Activated naive CD8-positive, alpha-beta T cell (primary cell): ENCODE data around the gene DPP6.

Experiments
- H3K27ac Mint-ChIP-seq: one replicate; pipeline ENCODE4 v1.8.0; 2021; ENCODE audit warnings: mixed read lengths
- H3K27me3 Mint-ChIP-seq: one replicate; pipeline ENCODE4 v1.8.0; 2021; ENCODE audit warnings: mixed read lengths
- H3K36me3 Mint-ChIP-seq: one replicate; pipeline ENCODE4 v1.8.0; 2021; ENCODE audit warnings: mixed read lengths
- H3K4me1 Mint-ChIP-seq: one replicate; pipeline ENCODE4 v1.8.0; 2021; ENCODE audit warnings: low read depth, mixed read lengths
- H3K4me3 Mint-ChIP-seq: one replicate; pipeline ENCODE4 v1.8.0; 2021; ENCODE audit warnings: mild to moderate bottlenecking, mixed read lengths
- H3K9me3 Mint-ChIP-seq: one replicate; pipeline ENCODE4 v1.8.0; 2021; ENCODE audit warnings: low read depth, mixed read lengths

Gene DPP6

DNA sequence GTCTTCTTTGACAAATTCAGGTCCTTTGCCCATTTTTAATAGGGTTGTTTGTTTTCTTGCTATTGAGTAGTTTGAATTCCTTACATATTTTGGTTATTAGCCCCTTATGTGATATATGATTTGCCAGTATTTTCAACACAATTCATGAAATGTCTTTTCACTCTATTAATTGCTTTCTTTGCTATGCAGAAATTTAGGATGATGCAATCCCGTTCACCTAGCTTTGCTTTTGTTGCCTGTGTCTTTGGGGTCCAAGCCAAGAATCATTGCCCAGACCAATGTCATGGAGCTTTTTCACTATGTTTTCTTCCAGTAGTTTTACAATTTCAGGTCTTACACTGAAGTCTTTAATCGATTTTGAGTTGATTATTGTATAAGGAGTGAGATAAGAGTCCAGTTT is 796.3 kb downstream of the DPP6 start:
- H3K27ac Mint-ChIP-seq: no peak overlapping the region
- no peak overlapping the region for H3K4me3 Mint-ChIP-seq
- H3K36me3 Mint-ChIP-seq: peaks cover 2% of the 10 kb centered on the region
- H3K27me3 Mint-ChIP-seq: peaks cover 18% of the 10 kb centered on the region
- H3K9me3 Mint-ChIP-seq: peaks cover 5% of the 10 kb centered on the region
- H3K4me1 Mint-ChIP-seq: no peaks in the 10 kb centered on the region

GRCh38 chr7:154852205-154852604 is 800.0 kb downstream of the DPP6 start:
- no peak overlapping the region for H3K4me3 Mint-ChIP-seq
- H3K36me3 Mint-ChIP-seq: peaks cover 2% of the 10 kb centered on the region
- H3K4me1 Mint-ChIP-seq: no peaks in the 10 kb centered on the region
- H3K27me3 Mint-ChIP-seq: peaks cover 18% of the 10 kb centered on the region
- no peak overlapping the region for H3K27ac Mint-ChIP-seq
- H3K9me3 Mint-ChIP-seq: peaks cover 5% of the 10 kb centered on the region

DNA sequence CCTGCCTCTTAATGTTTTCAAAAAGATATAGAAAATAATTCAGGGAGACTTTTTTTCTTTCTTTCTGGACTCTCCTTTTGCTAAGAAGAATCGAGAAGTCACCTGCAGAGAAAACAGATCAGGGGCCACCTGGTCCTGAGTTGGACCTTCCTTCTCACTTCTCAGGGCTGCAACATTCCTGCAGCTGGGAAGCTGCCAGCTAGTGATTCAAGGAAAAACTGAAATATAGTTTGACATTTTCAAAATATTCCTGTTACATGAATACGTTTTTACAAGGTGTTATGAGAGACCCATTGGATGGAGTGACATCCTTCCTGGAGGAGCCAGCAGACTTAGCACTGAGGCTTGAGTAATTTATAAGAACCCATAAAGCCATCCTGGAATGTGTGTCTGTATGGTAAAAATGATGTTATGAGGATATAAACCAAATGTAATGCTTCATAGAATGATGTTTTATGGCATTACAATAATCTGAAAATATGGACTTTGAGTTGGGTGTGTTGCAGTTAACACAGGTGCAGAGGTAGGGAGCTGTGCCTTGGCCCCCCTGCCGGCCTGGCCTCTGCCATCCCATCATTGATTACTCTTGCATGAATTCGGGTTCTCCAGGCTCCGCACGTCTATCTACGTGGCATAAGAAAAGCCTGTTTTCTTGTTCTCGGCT is 801.0 kb downstream of the DPP6 start:
- H3K9me3 Mint-ChIP-seq: peaks cover 5% of the 10 kb centered on the region
- H3K27ac Mint-ChIP-seq: no peak overlapping the region
- H3K4me1 Mint-ChIP-seq: no peaks in the 10 kb centered on the region
- no peak overlapping the region for H3K4me3 Mint-ChIP-seq
- H3K36me3 Mint-ChIP-seq: peaks cover 2% of the 10 kb centered on the region
- H3K27me3 Mint-ChIP-seq: peaks cover 13% of the 10 kb centered on the region

DNA sequence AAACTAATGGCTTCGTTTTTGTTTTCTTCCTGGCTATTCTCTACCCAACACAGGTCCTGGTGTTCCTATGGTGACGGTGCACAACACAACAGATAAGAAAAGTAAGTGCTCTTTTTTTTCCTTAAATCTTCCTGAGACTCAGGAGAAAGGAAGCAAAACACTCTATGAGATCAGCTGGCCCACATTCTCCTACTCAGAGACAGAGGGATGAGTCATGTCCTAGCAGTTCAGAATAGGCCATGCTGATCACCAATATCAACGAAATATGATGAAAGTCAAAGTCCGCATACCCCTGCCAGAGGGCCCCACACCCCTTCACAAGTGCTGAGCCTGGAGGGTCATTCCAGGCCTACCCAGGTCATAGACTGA is 801.5 kb downstream of the DPP6 start:
- no peak overlapping the region for H3K27ac Mint-ChIP-seq
- H3K9me3 Mint-ChIP-seq: peaks cover 5% of the 10 kb centered on the region
- peaks cover 2% of the 10 kb centered on the region for H3K36me3 Mint-ChIP-seq
- no peaks in the 10 kb centered on the region for H3K4me1 Mint-ChIP-seq
- H3K27me3 Mint-ChIP-seq: peaks cover 13% of the 10 kb centered on the region
- H3K4me3 Mint-ChIP-seq: no peak overlapping the region

GRCh38 chr7:154854836-154855235 is 802.6 kb downstream of the DPP6 start:
- H3K9me3 Mint-ChIP-seq: no peaks in the 10 kb centered on the region
- H3K27ac Mint-ChIP-seq: no peak overlapping the region
- no peaks in the 10 kb centered on the region for H3K4me1 Mint-ChIP-seq
- H3K36me3 Mint-ChIP-seq: no peaks in the 10 kb centered on the region
- H3K27me3 Mint-ChIP-seq: peaks cover 5% of the 10 kb centered on the region
- no peak overlapping the region for H3K4me3 Mint-ChIP-seq

DNA sequence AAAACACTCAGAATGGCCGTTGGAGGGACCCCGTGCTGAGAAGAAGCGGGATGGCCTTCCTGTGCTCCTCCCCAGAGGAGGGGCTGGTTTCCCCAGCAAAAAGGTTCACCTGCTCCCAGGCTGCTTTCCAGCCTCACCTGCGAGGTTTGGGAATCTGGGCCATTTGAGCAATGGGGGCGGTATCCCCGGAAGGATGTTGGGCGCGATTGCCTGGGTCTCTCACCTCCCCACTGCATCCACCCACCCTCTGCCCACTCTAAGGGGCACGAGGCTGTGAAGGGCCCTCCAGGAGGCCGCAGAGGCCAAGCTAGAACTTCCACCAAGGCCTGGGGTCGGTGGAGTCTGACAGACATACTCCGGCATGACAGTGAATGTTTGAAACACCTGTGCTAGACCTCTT is 803.2 kb downstream of the DPP6 start:
- no peaks in the 10 kb centered on the region for H3K36me3 Mint-ChIP-seq
- H3K27me3 Mint-ChIP-seq: peaks cover 5% of the 10 kb centered on the region
- H3K4me1 Mint-ChIP-seq: no peaks in the 10 kb centered on the region
- no peaks in the 10 kb centered on the region for H3K9me3 Mint-ChIP-seq
- no peak overlapping the region for H3K4me3 Mint-ChIP-seq
- no peak overlapping the region for H3K27ac Mint-ChIP-seq

- H3K9me3 Mint-ChIP-seq: no peaks in the 10 kb centered on the region
- no peak overlapping the region for H3K4me3 Mint-ChIP-seq
Observed at GRCh38 chr7:154856733-154857132, 804.5 kb downstream of the DPP6 start.

DNA sequence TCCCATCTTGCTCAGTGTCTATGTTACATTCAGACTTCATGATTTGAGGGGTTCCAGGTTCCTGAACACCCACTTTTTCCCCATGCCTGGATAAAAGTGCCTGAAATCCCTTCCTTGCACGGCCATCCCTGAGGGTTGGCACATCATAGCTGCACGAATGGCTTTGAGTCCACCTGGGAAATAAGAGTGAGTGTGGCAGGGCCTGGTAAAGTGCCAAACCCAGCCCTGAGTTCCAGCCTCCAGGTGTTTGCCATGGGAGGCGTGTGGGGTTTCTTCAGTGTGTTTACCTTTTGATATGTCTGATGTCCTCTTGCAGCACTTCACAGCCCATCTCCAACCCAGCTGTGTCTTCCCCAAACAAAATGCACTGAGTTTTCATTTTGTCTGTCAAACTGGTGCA is 805.0 kb downstream of the DPP6 start:
- Mint-ChIP-seq H3K27me3 (peaks cover 4% of the 10 kb centered on the region), H3K36me3 (no peaks in the 10 kb centered on the region), H3K4me1 (no peaks in the 10 kb centered on the region), H3K4me3 (no peak overlapping the region), H3K27ac (no peak overlapping the region), H3K9me3 (no peaks in the 10 kb centered on the region)

More at GRCh38 chr7:154856733-154857132, 804.5 kb downstream of the DPP6 start:
- Mint-ChIP-seq H3K36me3 (no peaks in the 10 kb centered on the region), H3K27me3 (peaks cover 4% of the 10 kb centered on the region), H3K27ac (no peak overlapping the region), H3K4me1 (no peaks in the 10 kb centered on the region)

GRCh38 chr7:154857728-154858681 is 805.8 kb downstream of the DPP6 start:
- Mint-ChIP-seq H3K36me3 (no peaks in the 10 kb centered on the region), H3K9me3 (no peaks in the 10 kb centered on the region), H3K4me1 (no peaks in the 10 kb centered on the region), H3K27ac (no peak overlapping the region), H3K4me3 (no peak overlapping the region), H3K27me3 (peaks cover 4% of the 10 kb centered on the region)

- Mint-ChIP-seq H3K9me3 (no peaks in the 10 kb centered on the region), H3K27ac (no peak overlapping the region), H3K27me3 (peaks cover 4% of the 10 kb centered on the region), H3K4me3 (no peak overlapping the region), H3K4me1 (no peaks in the 10 kb centered on the region), H3K36me3 (no peaks in the 10 kb centered on the region)
Observed at GRCh38 chr7:154858836-154859537, 806.8 kb downstream of the DPP6 start.

DNA sequence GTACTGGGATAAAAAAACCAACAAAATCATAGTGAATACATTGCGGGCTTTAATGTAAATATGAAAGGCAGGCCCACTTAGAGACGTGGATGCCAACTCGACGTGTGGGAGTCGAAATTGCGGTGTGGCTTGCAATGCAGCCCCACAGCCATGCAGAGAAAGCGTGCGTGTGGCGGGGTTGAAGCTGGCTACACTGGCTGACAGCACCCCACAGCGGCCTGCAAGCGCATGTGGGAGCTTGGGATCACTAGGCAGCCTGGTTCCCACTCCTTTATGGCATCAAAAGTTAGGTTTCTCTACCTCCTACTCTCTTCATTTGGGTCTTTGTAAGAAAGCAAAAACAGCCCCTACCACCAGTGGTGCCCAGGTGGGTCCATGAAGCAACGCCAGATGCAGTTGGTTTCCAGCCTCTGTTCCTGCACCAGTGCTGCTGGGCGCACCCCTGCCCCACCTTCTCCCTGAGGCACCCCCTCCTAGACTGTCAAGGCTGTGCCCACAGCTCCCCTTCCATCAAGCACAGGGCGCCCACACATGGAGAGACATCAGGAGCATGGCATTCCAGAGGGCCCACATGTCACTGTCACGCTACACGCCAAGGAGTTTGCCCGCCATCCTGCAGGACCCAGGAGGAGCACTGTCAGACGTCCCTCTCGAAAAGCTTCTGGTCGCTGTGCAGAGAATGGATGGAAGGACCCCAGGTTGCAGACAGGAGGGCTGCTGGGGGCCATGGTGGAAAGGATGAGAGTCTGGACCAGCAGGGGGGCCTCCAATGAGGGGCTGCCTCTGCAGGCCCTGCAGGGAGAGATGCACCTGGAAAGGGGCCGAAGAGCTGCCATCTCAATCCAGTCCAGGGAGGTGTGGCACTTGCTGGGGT is 807.8 kb downstream of the DPP6 start:
- no peaks in the 10 kb centered on the region for H3K4me1 Mint-ChIP-seq
- H3K4me3 Mint-ChIP-seq: no peak overlapping the region
- peaks cover 4% of the 10 kb centered on the region for H3K27me3 Mint-ChIP-seq
- H3K36me3 Mint-ChIP-seq: no peaks in the 10 kb centered on the region
- no peak overlapping the region for H3K27ac Mint-ChIP-seq
- no peaks in the 10 kb centered on the region for H3K9me3 Mint-ChIP-seq

DNA sequence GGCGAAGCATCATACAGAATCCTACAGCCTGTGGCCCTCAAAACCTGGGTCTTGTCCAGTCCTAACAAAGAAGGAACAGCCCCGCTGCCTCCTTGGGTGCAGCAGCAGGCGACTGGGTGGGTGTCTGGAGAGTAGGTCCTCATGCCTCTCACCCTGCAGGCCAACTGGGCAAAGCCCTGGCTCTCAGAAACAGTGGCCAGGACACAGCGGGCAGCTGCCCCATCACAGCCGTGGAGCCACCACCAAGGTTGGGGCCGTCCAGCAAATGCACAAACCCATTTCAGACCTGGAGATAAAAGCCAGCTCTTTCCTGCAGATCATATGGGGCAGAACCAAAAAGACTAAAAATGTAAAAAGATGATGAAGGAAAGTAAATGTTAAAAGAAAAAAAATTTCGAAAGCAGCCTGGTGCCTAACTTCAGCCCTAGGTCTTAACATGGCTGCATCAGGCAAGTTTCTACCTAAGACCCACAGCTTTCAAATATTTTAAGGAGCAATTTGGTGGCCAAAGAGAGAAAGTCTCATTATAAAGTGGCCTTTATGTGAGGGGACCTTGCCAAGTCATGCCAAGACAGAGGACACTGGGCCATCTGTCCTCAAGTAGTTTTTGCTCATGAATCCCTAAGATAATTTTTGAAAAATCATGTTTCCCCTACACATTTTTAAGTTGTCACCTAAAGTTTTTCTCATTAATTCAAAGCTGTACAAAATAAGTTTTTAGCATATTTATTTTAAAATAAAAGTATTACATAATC is 808.6 kb downstream of the DPP6 start:
- peaks cover 4% of the 10 kb centered on the region for H3K27me3 Mint-ChIP-seq
- no peaks in the 10 kb centered on the region for H3K36me3 Mint-ChIP-seq
- H3K9me3 Mint-ChIP-seq: no peaks in the 10 kb centered on the region
- no peak overlapping the region for H3K4me3 Mint-ChIP-seq
- H3K4me1 Mint-ChIP-seq: no peaks in the 10 kb centered on the region
- H3K27ac Mint-ChIP-seq: no peak overlapping the region

DNA sequence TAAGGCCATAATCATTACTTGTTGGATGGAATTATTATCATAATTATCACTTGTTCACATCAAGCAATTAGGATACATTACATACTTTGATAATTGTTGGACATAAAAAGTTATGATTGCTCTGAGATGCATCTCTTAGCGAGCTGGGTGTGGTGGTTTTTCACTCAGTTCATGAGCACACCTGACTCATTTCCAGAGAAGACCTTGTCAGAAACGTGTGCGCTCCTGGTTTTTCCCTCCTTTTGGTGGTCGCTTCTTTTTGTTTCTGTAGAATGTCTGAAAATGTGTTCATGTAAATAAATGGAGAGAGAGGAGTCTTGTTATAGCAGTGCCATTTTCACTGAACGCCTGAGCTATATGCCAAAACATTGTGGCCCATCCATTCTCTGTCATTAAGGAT is 809.4 kb downstream of the DPP6 start:
- Mint-ChIP-seq H3K36me3 (no peaks in the 10 kb centered on the region), H3K9me3 (no peaks in the 10 kb centered on the region), H3K4me1 (no peaks in the 10 kb centered on the region), H3K27ac (no peak overlapping the region), H3K27me3 (peaks cover 5% of the 10 kb centered on the region), H3K4me3 (no peak overlapping the region)
